ENCODE results near the gene PITRM1. TPM values are rescaled to one million over a fixed set of nuclear protein-coding genes. Genes with fewer than 3 reads are reported as not detected.

Gene PITRM1
- total RNA-seq, 1 experiment from 2014 or later = 40.7 TPM

GRCh38 chr10:3169271-3169670, 3.3 kb downstream of the PITRM1 start (continued):
- TF ChIP-seq, protein P1, sequence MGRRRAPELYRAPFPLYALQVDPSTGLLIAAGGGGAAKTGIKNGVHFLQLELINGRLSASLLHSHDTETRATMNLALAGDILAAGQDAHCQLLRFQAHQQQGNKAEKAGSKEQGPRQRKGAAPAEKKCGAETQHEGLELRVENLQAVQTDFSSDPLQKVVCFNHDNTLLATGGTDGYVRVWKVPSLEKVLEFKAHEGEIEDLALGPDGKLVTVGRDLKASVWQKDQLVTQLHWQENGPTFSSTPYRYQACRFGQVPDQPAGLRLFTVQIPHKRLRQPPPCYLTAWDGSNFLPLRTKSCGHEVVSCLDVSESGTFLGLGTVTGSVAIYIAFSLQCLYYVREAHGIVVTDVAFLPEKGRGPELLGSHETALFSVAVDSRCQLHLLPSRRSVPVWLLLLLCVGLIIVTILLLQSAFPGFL (CRISPR knock-in tag; IDR thresholded peaks at IDR 0.05; ENCODE audit: borderline replicate concordance) = no peak
- TF ChIP-seq, protein P2, sequence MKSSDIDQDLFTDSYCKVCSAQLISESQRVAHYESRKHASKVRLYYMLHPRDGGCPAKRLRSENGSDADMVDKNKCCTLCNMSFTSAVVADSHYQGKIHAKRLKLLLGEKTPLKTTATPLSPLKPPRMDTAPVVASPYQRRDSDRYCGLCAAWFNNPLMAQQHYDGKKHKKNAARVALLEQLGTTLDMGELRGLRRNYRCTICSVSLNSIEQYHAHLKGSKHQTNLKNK (CRISPR knock-in tag; IDR thresholded peaks at IDR 0.05) = no peak
- TF ChIP-seq NR2C2 (CRISPR knock-in tag; IDR thresholded peaks at IDR 0.05) = no peak
- TF ChIP-seq FOXK1 (CRISPR knock-in tag; IDR thresholded peaks at IDR 0.05) = no peak
- TF ChIP-seq ETV6 (CRISPR knock-in tag; IDR thresholded peaks at IDR 0.05) = no peak

GRCh38 chr10:3167611-3168330, 4.8 kb downstream of the PITRM1 start:
- ChIA-PET CTCF (no interaction called here), POLR2A (no interaction called here)
- Mint-ChIP-seq H3K4me3 (no peak overlapping the region), H3K4me1 (0 out of 2 replicates have a peak, but pooled peaks cover 5% of the 10 kb centered on the region), H3K27ac (no peak overlapping the region), H3K27me3 (ENCODE audit: low read depth) (no peaks in the 10 kb centered on the region), H3K9me3 (no peaks in the 10 kb centered on the region), H3K36me3 (peaks cover 28% of the 10 kb centered on the region)
- DNase-seq (ENCODE audit: low spot score) = no peak
- TF ChIP-seq NFE2L1 (CRISPR knock-in tag; IDR thresholded peaks at IDR 0.05) (no peak), CREM (CRISPR knock-in tag; IDR thresholded peaks at IDR 0.05) (no peak), JAZF1 (CRISPR knock-in tag; IDR thresholded peaks at IDR 0.05) (no peak), ZNF317 (CRISPR knock-in tag; IDR thresholded peaks at IDR 0.05; ENCODE audit: borderline replicate concordance, low read depth) (no peak), TP53 (CRISPR knock-in tag; IDR thresholded peaks at IDR 0.05) (no peak), EMX1 (CRISPR knock-in tag; IDR thresholded peaks at IDR 0.05) (no peak), CBFB (CRISPR knock-in tag; IDR thresholded peaks at IDR 0.05; ENCODE audit: low read depth) (no peak), RORB (CRISPR knock-in tag; IDR thresholded peaks at IDR 0.05) (no peak), TCF7 (CRISPR knock-in tag; IDR thresholded peaks at IDR 0.05; ENCODE audit: low read depth) (no peak), ETV6 (CRISPR knock-in tag; IDR thresholded peaks at IDR 0.05) (no peak), ZNF425 (CRISPR knock-in tag; conservative IDR thresholded peaks at IDR 0.05) (no peak)
- TF ChIP-seq, protein P3, sequence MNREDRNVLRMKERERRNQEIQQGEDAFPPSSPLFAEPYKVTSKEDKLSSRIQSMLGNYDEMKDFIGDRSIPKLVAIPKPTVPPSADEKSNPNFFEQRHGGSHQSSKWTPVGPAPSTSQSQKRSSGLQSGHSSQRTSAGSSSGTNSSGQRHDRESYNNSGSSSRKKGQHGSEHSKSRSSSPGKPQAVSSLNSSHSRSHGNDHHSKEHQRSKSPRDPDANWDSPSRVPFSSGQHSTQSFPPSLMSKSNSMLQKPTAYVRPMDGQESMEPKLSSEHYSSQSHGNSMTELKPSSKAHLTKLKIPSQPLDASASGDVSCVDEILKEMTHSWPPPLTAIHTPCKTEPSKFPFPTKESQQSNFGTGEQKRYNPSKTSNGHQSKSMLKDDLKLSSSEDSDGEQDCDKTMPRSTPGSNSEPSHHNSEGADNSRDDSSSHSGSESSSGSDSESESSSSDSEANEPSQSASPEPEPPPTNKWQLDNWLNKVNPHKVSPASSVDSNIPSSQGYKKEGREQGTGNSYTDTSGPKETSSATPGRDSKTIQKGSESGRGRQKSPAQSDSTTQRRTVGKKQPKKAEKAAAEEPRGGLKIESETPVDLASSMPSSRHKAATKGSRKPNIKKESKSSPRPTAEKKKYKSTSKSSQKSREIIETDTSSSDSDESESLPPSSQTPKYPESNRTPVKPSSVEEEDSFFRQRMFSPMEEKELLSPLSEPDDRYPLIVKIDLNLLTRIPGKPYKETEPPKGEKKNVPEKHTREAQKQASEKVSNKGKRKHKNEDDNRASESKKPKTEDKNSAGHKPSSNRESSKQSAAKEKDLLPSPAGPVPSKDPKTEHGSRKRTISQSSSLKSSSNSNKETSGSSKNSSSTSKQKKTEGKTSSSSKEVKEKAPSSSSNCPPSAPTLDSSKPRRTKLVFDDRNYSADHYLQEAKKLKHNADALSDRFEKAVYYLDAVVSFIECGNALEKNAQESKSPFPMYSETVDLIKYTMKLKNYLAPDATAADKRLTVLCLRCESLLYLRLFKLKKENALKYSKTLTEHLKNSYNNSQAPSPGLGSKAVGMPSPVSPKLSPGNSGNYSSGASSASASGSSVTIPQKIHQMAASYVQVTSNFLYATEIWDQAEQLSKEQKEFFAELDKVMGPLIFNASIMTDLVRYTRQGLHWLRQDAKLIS (CRISPR knock-in tag; IDR thresholded peaks at IDR 0.05; ENCODE audit: borderline replicate concordance) = no peak
- TF ChIP-seq, protein P1 (CRISPR knock-in tag; IDR thresholded peaks at IDR 0.05; ENCODE audit: borderline replicate concordance) = no peak
- ATAC-seq = no peak
